Measurements from ENCODE around the gene HSPB6.
"Not testable (repeated sequence)": the region's sequence is repeated elsewhere in the genome, so short reads cannot be mapped to it uniquely, and the experiment has no call there.

- TF ChIP-seq, protein P1, sequence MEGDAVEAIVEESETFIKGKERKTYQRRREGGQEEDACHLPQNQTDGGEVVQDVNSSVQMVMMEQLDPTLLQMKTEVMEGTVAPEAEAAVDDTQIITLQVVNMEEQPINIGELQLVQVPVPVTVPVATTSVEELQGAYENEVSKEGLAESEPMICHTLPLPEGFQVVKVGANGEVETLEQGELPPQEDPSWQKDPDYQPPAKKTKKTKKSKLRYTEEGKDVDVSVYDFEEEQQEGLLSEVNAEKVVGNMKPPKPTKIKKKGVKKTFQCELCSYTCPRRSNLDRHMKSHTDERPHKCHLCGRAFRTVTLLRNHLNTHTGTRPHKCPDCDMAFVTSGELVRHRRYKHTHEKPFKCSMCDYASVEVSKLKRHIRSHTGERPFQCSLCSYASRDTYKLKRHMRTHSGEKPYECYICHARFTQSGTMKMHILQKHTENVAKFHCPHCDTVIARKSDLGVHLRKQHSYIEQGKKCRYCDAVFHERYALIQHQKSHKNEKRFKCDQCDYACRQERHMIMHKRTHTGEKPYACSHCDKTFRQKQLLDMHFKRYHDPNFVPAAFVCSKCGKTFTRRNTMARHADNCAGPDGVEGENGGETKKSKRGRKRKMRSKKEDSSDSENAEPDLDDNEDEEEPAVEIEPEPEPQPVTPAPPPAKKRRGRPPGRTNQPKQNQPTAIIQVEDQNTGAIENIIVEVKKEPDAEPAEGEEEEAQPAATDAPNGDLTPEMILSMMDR (IDR thresholded peaks at IDR 0.05) = not testable (repeated sequence)
- TF ChIP-seq SIN3A (IDR thresholded peaks at IDR 0.05; ENCODE audit: borderline replicate concordance, insufficient read depth, low read depth, low read length); POLR2AphosphoS5 (IDR thresholded peaks at IDR 0.05; ENCODE audit: low read depth, low read length); TCF7L2 (IDR thresholded peaks at IDR 0.05; ENCODE audit: low read depth, low read length): not testable (repeated sequence)
These were observed 38.7 kb upstream of the HSPB6 start for GRCh38 chr19:35795564-35795963.
